Kidney (tissue), 14 donors: Measurements from ENCODE around the gene RGS12. TPM values are rescaled to one million over a fixed set of nuclear protein-coding genes. Genes with fewer than 3 reads are reported as not detected.

Source experiments
- DNase-seq, 5 donors: peaks; one replicate each; pipeline ENCODE4 v3.0.0-alpha.2; 2013 to 2020
- FAIRE-seq: peaks from 2 replicates; lab custom pipeline; 2012; peaks lifted over from hg19 to GRCh38; lab: Jason Lieb, UNC
- H3K27ac ChIP-seq, 2 donors: one replicate each; pipeline ENCODE4 v1.7.0; 2013; ENCODE audit warnings: low read depth in 2 of 2, low read length in 2 of 2, inconsistent platforms in 1 of 2
- H3K27me3 ChIP-seq: one replicate; pipeline ENCODE4 v1.7.1; 2013; ENCODE audit warnings: low read length, inconsistent platforms; ENCODE audit not compliant: control insufficient read depth, insufficient read depth
- H3K36me3 ChIP-seq, 3 donors: one replicate each; pipeline versions ENCODE4 v1.7.0 to v1.7.1; 2013; ENCODE audit warnings: low read length in 3 of 3, control low read depth in 1 of 3, inconsistent platforms in 1 of 3; ENCODE audit not compliant: insufficient read depth in 3 of 3, control insufficient read depth in 2 of 3
- H3K4me1 ChIP-seq, 3 donors: one replicate each; pipeline versions ENCODE4 v1.7.0 to v1.7.1; 2013; ENCODE audit warnings: low read length in 3 of 3, inconsistent platforms in 1 of 3, low read depth in 1 of 3; ENCODE audit not compliant: control insufficient read depth in 2 of 3, insufficient read depth in 2 of 3
- H3K4me3 ChIP-seq, 3 donors: one replicate each; pipeline versions ENCODE4 v1.7.0 to v1.8.1; 2013; ENCODE audit warnings: low read length in 3 of 3, control low read depth in 1 of 3, inconsistent platforms in 1 of 3
- H3K9ac ChIP-seq, 3 donors: one replicate each; pipeline versions ENCODE4 v1.7.0 to v1.7.1; 2013; ENCODE audit warnings: low read length in 3 of 3, control low read depth in 1 of 3, inconsistent platforms in 1 of 3
- H3K9me3 ChIP-seq, 3 donors: one replicate each; pipeline versions ENCODE4 v1.7.0 to v1.7.1; 2013; ENCODE audit warnings: low read length in 3 of 3, control low read depth in 1 of 3, inconsistent platforms in 1 of 3; ENCODE audit not compliant: control insufficient read depth in 2 of 3, insufficient read depth in 1 of 3
- CTCF ChIP-seq: IDR thresholded peaks from 3 replicates; pipeline ENCODE4 v1.5.1; 2012; ENCODE audit warnings: mild to moderate bottlenecking, moderate library complexity, borderline replicate concordance; ENCODE audit not compliant: insufficient read depth; ENCODE audit errors: extremely low read depth
- intact Hi-C: fragments of 100-400 bp; cut with DNase I; formaldehyde crosslinking; loops from one replicate; pipeline ENCODE4 v1.11.1; 2022
- polyA plus RNA-seq: library from polyadenylated mRNA; stranded (reverse); fragments of 350-450 nt; fragmentation: Illumina TruSeq; extraction: RNeasy Lipid Tissue Mini Kit (QIAGEN cat#74804); gene quantifications from one replicate; pipeline ENCODE4 v1.2.3, GENCODE V29; 2014; ENCODE audit warnings: low read depth, low replicate concordance; ENCODE audit not compliant: insufficient read depth
- total RNA-seq: library from RNA; stranded (reverse); fragmentation: NEBNext Ultra II Directional; extraction: Animal tissue kit (Norgen Biotek cat#: 25700); gene quantifications from one replicate; pipeline ENCODE4 v1.2.1, GENCODE V29; 2021
- donor health status: control.
- donor health status: control.
- donor health status: control.
- donor health status: control.
- donor health status: control.
- donor health status: DM: yes; HTN: yes; CAD: no.
- donor health status: Normal renal cell carcinoma (clear cell type).

RGS12 gene
- total and polyA plus RNA-seq, 2 donors from 2014 or later: 18.0 to 35.5 TPM

GRCh38 chr4:3285558-3286334 is 7.1 kb upstream of the RGS12 start:
- H3K27me3 ChIP-seq: no peaks in the 10 kb centered on the region
- H3K9me3 ChIP-seq: no peaks in the 10 kb centered on the region
- no peak overlapping the region for H3K27ac ChIP-seq
- no peak for TF ChIP-seq CTCF
- intact Hi-C loops: no loop called here
- H3K4me1 ChIP-seq: no peaks in the 10 kb centered on the region
- no peaks in the 10 kb centered on the region for H3K36me3 ChIP-seq
- H3K4me3 ChIP-seq: no peak overlapping the region
- DNase-seq: peak in 1 of 5 donors; percentile 71
- no peak for FAIRE-seq
- H3K9ac ChIP-seq: no peak overlapping the region

DNA sequence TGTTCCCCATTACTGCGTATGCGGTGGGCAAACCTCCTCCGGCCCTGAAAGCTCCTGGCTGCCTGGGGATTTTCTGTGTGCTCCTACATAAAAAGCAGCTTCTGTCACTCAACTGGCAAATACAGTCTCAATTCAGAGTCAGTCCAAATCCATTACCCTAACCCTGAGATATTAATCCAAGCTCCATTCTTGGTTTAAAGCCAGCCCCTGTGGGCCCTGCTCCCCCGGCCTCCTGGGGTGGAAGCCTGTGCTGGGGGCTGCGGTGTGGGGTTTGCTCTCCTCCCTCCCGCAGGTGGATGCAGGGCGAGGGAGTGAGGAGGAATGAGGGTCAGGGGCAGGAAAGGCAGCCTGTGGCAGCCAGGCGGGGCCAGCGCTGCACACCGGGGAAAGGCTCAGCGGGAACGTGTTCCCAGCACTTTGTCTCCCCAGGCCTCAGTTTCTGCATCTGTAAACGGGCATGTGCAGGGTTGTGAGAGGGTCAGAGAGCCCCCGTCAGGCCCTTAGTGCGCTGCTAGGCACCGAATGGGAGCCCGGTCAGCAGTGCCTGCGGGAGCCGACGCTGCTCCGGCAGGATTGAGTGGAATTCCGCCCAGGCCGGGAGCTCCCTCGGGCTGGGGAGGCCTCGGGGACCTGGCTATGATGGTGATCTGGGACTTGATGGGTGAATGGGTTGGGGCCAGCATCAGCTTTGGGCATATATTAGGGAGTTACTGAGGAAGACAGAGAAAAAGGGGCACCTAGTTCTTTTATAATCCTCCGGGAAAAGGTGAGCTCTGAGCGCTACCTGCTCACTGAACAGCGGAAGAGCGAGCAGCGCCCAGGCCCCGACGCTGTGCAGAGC is 6.3 kb upstream of the RGS12 start:
- peak in 2 of 5 donors; percentile 27 to 59 for DNase-seq
- H3K4me1 ChIP-seq: peaks cover 0 to 4% (median 0%) of the 10 kb centered on the region in 3 donors
- no peak for FAIRE-seq
- no peaks in the 10 kb centered on the region for H3K27me3 ChIP-seq
- H3K27ac ChIP-seq: no peak overlapping the region
- no peak overlapping the region for H3K4me3 ChIP-seq
- intact Hi-C loops: no loop called here
- H3K9me3 ChIP-seq: no peaks in the 10 kb centered on the region
- H3K9ac ChIP-seq: no peak overlapping the region
- no peak for TF ChIP-seq CTCF
- H3K36me3 ChIP-seq: no peaks in the 10 kb centered on the region

- Histone ChIP-seq H3K27me3 (no peaks in the 10 kb centered on the region), H3K4me3 (no peak overlapping the region), H3K9me3 (no peaks in the 10 kb centered on the region), H3K4me1 (peaks cover 0 to 5% (median 0%) of the 10 kb centered on the region in 3 donors), H3K27ac (no peak overlapping the region), H3K36me3 (no peaks in the 10 kb centered on the region), H3K9ac (no peak overlapping the region)
- no peak for TF ChIP-seq CTCF
- DNase-seq (peak in 2 of 5 donors; percentile 29 to 41), FAIRE-seq (no peak)
- intact Hi-C loops: no loop called here
Measured at GRCh38 chr4:3287271-3287971, 5.4 kb upstream of the RGS12 start.
